ENCODE measurements around the gene SYT3. TPM values are rescaled to one million over a fixed set of nuclear protein-coding genes. Genes with fewer than 3 reads are reported as not detected.

Gene SYT3
- total and polyA plus RNA-seq, 2 of the 13 experiments (the other 11 are each of a cell fraction or from before 2014, with no cell fraction given) = not detected

- TF ChIP-seq, protein P1, sequence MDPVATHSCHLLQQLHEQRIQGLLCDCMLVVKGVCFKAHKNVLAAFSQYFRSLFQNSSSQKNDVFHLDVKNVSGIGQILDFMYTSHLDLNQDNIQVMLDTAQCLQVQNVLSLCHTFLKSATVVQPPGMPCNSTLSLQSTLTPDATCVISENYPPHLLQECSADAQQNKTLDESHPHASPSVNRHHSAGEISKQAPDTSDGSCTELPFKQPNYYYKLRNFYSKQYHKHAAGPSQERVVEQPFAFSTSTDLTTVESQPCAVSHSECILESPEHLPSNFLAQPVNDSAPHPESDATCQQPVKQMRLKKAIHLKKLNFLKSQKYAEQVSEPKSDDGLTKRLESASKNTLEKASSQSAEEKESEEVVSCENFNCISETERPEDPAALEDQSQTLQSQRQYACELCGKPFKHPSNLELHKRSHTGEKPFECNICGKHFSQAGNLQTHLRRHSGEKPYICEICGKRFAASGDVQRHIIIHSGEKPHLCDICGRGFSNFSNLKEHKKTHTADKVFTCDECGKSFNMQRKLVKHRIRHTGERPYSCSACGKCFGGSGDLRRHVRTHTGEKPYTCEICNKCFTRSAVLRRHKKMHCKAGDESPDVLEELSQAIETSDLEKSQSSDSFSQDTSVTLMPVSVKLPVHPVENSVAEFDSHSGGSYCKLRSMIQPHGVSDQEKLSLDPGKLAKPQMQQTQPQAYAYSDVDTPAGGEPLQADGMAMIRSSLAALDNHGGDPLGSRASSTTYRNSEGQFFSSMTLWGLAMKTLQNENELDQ (CRISPR knock-in tag; IDR thresholded peaks at IDR 0.05; ENCODE audit: borderline replicate concordance) = no peak
- TF ChIP-seq NFYC (CRISPR knock-in tag; IDR thresholded peaks at IDR 0.05) (peak; percentile 94), ZNF296 (CRISPR knock-in tag; conservative IDR thresholded peaks at IDR 0.05) (no peak), ZNF274 (CRISPR knock-in tag; IDR thresholded peaks at IDR 0.05) (no peak), ZC3H4 (CRISPR knock-in tag; IDR thresholded peaks at IDR 0.05; ENCODE audit: borderline replicate concordance) (no peak), CREM (IDR thresholded peaks at IDR 0.05) (peak; percentile 92), CREM (CRISPR knock-in tag; IDR thresholded peaks at IDR 0.05) (no peak), ZBTB42 (CRISPR knock-in tag; IDR thresholded peaks at IDR 0.05) (no peak), ZNF460 (CRISPR knock-in tag; IDR thresholded peaks at IDR 0.05; ENCODE audit: borderline replicate concordance) (no peak), HNRNPL (IDR thresholded peaks at IDR 0.05; ENCODE audit: low read depth, low read length) (peak; percentile 79; the same call in 1 of the 2 replicates), ZNF761 (CRISPR knock-in tag; conservative IDR thresholded peaks at IDR 0.05) (no peak), ZNF772 (CRISPR knock-in tag; IDR thresholded peaks at IDR 0.05) (no peak), ATF1 (CRISPR knock-in tag; IDR thresholded peaks at IDR 0.05) (peak; percentile 93), ZFY (CRISPR knock-in tag; IDR thresholded peaks at IDR 0.05) (no peak), NBN (conservative IDR thresholded peaks at IDR 0.05) (0 out of 2 replicates have a peak, but pooled peaks have one; percentile 59), CHD4 (IDR thresholded peaks at IDR 0.05; ENCODE audit: borderline replicate concordance, low read length) (no peak), RFXAP (CRISPR knock-in tag; IDR thresholded peaks at IDR 0.05; ENCODE audit: borderline replicate concordance) (peak; percentile 100), HDAC1 (CRISPR knock-in tag; IDR thresholded peaks at IDR 0.05) (no peak), RARG (CRISPR knock-in tag; IDR thresholded peaks at IDR 0.05; ENCODE audit: low read depth) (no peak), CBX2 (IDR thresholded peaks at IDR 0.05; ENCODE audit: low read depth, low read length) (no peak), CBX2 (CRISPR knock-in tag; IDR thresholded peaks at IDR 0.05; ENCODE audit: low read depth) (no peak), ZNF569 (CRISPR knock-in tag; IDR thresholded peaks at IDR 0.05; ENCODE audit: borderline replicate concordance) (no peak), ARNT2 (CRISPR knock-in tag; IDR thresholded peaks at IDR 0.05; ENCODE audit: low read depth) (no peak), KDM4B (CRISPR knock-in tag; IDR thresholded peaks at IDR 0.05) (no peak), ZNF687 (CRISPR knock-in tag; IDR thresholded peaks at IDR 0.05) (0 out of 2 replicates have a peak, but pooled peaks have one; percentile 15)
These were observed 39.8 kb upstream of the SYT3 start (continued) for GRCh38 chr19:50679177-50680125.

Data from HepG2 (cell line).